Stimulated activated CD4-positive, alpha-beta T cell treated with anti-CD3 and anti-CD28 coated beads, Interleukin-12 subunit alpha, Interleukin-12 subunit beta, amount 100 ng/mL, for 48 hours (primary cell): ENCODE data around the gene STC2.

Source experiments
- DNase-seq, 3 donors: peaks; one replicate each; pipeline ENCODE4 v3.0.0-alpha.2; 2020; ENCODE audit warnings: low read depth in 2 of 3, low spot score in 1 of 3

The STC2 gene

DNA sequence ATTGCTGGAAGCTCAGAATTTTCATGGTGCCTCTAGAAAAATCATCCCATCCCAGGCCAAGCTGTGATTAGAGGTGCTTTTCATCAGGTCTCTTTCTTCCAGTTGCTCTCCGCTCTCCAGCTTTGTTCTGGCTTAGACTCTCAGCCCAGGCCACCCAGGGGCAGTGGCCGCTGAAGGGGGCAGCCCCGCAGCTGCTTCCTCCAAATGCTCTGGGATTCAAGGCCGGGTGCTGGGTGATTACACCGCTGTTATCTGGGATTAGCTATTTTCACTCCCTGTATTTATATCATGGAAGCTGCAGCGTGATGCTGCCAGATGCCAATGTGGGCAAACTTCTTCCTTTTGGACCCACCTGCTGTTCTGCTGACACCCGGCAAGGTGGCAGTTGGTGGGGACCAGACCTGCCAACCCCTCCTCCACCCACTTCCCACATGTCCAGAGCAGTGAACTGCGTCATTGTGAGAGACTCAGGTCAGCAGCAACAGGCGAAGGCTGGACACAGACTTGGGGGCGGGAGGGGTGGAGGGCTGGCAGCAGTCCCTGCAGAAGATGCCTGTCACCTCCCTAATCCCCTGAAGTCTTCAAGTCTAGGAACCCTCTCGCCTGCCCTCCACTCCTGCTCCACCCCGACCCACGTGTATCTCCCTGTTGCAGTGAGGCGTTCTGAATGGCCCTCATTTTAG, 59.3 kb downstream of the STC2 start:
- no peak for DNase-seq

DNA sequence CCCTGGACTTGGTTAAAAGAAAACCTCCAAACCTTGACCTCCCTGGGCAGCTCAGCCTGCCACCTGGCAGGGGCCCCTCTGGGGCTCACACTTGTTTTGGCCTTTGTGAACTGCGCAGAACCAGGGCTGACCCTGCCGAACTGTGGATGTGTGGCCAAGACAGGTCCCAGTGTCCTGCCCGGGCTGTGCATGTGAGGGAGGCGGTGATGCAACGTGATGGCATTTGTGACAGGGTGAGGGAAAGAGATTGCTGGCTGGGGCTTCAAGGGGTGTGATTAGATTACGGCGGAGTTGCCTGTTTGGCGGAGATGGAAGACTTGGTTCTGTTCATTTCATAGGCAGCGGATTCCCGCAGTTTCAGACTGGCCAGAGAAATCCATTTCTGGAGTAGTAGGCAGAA, 62.8 kb downstream of the STC2 start:
- DNase-seq: no peak
